CD1c-positive myeloid dendritic cell (primary cell): ENCODE measurements around the gene CCDC127.
A peak's percentile ranks its signal among the peaks of the same experiment; 100 is the strongest.
"Not testable (repeated sequence)": the region's sequence is repeated elsewhere in the genome, so short reads cannot be mapped to it uniquely, and the experiment has no call there.

Source experiments
- DNase-seq: peaks from one replicate; pipeline ENCODE4 v3.0.0-alpha.2; 2016; ENCODE audit errors: extremely low spot score

CCDC127 gene, protein sequence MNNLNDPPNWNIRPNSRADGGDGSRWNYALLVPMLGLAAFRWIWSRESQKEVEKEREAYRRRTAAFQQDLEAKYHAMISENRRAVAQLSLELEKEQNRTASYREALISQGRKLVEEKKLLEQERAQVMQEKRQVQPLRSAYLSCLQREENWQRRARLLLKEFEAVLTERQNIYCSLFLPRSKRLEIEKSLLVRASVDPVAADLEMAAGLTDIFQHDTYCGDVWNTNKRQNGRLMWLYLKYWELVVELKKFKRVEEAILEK

DNA sequence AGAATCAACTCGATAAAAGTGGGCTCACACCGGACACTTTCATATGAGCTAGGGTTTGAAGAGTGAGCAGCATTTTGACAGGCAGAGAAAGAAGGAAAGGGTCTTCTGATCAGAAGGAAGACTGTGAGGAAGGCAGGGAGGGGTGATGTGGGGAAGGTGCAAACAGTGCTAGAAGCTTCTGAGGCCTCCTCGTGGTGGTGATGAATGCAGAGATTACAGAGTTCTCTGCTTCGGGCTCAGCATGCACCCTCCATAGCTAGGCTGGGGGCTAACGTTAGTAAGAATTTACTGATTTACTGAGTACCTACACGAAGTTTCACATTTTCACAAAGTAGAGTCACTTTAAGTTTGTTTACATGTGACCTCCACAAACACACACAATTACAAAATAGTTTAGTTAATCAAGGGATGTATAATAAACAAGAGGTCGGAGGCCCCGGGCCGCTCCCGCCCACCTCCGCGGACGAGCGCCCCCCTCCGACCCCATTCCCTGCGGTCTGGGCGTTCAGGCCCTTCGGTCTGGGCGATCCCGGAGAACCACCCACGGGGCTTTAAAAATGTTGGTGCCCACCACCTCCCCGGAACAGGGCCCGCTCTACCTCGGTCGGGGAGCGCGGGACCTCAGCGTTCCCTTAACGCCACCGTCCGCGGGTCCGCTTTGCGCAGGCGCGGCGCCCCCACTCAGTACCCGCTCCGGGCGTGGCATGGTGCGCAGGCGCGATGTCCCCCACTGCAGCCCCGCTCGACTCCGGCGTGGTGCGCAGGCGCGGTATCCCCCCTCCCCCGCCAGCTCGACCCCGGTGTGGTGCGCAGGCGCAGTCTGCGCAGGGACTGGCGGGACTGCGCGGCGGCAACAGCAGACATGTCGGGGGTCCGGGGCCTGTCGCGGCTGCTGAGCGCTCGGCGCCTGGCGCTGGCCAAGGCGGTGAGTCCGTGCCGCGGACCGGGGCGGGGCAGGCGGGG lies at the start of gene CCDC127, which contains the start of gene SDHA:
Gene CCDC127 (minus strand): TSS at position 660 of the 963 bp plus-strand sequence. CDS start 1,304 bp downstream, outside the sequence.
Gene SDHA (plus strand): TSS at position 827 of the 963 bp plus-strand sequence. CDS start 36 bp downstream, at position 863.
- peak; percentile 98 for DNase-seq

GRCh38 chr5:267716-268115 lies 49.8 kb upstream of the CCDC127 start:
- DNase-seq: no peak

- not testable (repeated sequence) for DNase-seq
Observed at GRCh38 chr5:266311-267026, 48.5 kb upstream of the CCDC127 start.

GRCh38 chr5:264338-264737 lies 46.4 kb upstream of the CCDC127 start:
- no peak for DNase-seq

DNA sequence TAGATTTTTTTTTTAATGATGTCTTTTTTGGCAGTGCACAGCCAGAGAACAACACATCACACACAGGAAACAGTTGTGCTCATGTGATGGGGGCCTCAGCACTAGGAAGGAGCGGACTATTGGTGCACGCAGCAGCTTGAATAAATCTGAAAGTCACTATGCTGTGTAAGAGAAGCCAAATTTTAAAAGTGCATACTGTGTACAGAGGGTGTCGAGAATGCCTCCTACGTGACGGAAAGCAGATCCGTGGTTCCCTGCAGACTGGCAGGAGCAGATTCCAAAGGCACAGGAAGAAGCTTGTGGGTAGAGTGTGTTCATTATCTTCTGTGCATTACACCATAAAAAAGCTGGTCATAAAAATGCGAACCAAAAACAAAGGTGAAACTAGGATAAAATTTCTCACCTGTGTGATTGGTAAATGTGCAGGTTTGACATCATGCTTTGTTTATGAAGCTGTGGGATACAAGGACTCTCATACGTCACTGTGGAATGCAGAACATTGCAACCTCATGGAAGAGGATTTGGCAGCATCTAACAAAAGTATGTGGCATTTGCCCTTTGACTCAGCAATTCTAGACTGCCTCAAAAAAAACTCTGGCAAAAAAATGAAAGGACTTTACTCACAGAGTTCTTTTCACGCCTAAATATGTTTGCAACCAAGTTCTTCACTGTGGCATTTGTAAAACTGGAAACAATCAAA lies 45.5 kb upstream of the CCDC127 start:
- not testable (repeated sequence) for DNase-seq

- DNase-seq: no peak
Observed at GRCh38 chr5:257148-257547, 39.2 kb upstream of the CCDC127 start.

- DNase-seq: not testable (repeated sequence)
Observed at GRCh38 chr5:256347-256746, 38.4 kb upstream of the CCDC127 start.

- not testable (repeated sequence) for DNase-seq
Observed at GRCh38 chr5:255116-255515, 37.2 kb upstream of the CCDC127 start.

- DNase-seq: not testable (repeated sequence)
Observed at GRCh38 chr5:254322-254721, 36.4 kb upstream of the CCDC127 start.

DNA sequence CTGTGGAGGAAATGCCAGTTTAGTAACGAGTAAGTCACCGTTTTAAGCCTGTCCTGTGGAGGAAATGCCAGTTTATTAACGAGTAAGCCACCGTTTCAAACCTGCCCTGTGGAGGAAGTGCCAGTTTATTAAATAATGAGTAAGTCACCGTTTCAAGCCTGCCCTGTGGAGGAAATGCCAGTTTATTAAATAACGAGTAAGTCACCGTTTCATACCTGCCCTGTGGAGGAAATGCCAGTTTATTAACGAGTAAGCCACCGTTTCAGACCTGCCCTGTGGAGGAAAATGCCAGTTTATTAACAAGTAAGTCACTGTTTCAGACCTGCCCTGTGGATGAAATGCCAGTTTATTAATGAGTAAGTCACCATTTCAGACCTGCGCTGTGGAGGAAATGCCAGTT lies 34.6 kb upstream of the CCDC127 start:
- DNase-seq: no peak

GRCh38 chr5:251975-252374 lies 34.0 kb upstream of the CCDC127 start:
- not testable (repeated sequence) for DNase-seq

GRCh38 chr5:251538-251937 lies 33.6 kb upstream of the CCDC127 start:
- not testable (repeated sequence) for DNase-seq

DNA sequence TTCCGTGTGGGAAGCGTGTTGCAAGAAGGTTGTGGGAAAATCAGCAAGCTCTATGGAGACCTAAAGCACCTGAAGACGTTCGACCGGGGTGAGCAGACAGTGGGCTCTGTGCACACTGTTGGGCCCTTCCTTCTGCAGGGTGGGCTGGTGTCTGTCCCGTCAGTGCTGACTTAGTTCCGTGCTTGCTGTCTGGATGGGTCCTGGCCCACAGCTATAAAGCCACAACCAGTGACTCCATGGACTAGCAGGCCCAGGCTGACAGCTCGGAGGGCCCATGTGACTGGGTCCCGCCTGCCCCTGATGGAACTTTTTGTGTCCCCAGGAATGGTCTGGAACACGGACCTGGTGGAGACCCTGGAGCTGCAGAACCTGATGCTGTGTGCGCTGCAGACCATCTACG lies 33.1 kb upstream of the CCDC127 start:
- not testable (repeated sequence) for DNase-seq

- DNase-seq: not testable (repeated sequence)
Observed at GRCh38 chr5:250396-250795, 32.4 kb upstream of the CCDC127 start.

DNA sequence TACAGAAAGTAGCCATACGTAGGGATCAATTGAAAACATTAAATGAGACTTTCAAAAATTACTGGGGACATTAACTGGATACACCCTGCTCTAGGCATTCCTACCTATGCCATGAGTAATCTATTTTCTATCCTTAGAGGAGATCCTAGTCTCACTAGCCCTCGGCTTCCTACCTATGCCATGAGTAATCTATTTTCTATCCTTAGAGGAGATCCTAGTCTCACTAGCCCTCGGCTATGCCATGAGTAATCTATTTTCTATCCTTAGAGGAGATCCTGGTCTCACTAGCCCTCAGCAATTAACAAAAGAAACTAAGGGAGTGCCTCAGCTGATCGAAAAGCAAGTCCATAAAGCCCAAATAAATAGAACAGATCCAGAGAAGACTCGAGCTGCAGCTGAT lies 27.8 kb upstream of the CCDC127 start:
- DNase-seq: not testable (repeated sequence)

GRCh38 chr5:243683-244367 lies 25.9 kb upstream of the CCDC127 start:
- DNase-seq: not testable (repeated sequence)

DNA sequence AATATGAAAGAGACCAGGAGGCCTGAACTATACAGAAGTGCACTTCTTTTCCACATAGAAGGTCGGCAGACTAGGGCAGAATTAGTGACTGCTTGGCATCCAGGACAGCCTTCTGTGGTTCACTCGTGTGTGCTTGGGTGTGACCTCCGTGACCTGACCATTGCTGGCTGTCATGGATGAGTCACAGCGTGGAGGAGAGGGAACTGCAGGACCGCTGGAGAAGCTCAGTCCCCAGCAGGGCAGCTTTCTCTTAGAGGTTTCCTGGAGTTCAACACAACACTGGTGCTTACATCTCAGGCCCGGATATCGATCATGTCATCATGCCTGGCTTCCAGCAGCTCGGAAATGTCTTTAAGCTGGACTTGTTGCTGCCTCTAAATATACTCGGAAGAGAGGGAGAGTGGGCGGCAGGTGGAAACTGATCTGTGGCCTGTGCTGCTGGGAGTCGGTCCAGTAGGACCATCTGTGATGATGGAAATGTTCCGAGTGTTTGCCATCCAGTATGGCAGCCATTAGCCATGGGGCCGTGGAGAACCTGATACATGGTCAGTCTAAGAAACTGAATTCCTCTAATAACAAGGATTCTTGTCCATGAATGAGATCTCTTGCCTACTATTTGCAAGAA lies 23.2 kb upstream of the CCDC127 start:
- peak; percentile 5 for DNase-seq

DNA sequence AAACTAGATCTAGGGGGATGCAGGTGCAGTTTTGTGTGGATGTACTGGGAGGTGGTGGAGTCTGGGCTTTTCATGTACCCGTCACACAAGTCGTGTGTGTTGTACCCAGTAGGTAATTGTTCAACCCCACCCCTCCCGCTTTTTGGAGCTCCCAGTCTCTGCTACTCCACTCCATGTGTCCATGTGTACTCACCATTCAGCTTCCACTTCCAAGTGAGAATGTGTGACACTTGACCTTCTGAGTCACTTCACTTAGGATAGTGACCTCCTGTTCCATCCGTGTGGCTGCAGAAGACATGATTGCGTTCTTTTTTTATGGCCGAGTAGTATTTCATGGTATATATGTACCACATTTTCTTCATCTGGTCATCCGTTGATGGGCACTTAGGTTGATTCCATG lies 22.6 kb upstream of the CCDC127 start:
- DNase-seq: not testable (repeated sequence)

DNA sequence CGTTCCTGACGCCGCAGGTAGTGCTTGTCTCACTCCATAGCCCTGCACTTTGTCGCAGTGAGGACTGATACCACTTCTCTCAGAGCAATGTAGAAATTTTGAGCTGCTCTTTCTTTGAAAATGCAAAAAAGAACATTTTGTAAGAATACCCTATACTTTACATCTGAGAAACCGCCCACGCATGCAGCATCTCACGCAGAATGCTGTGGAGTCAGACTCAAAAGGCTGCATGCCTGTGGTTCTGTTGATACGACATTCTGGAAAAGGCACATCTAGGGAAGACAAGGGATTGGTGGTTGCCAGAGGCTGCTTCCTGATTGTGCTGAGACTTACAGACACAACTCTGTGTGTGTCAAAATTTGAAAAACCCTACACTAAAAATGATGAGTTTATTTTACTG lies 20.0 kb upstream of the CCDC127 start:
- DNase-seq: not testable (repeated sequence)

GRCh38 chr5:235527-235926 lies 17.6 kb upstream of the CCDC127 start:
- not testable (repeated sequence) for DNase-seq
